Medulla oblongata (tissue), 1 donor: ENCODE measurements around the gene NKX2-3.

Source experiments
- DNase-seq: peaks from one replicate; pipeline ENCODE4 v3.0.0-alpha.2; 2015; ENCODE audit errors: extremely low spot score

NKX2-3 gene

GRCh38 chr10:99526861-99527504, 5.8 kb upstream of the NKX2-3 start:
- DNase-seq: no peak

DNA sequence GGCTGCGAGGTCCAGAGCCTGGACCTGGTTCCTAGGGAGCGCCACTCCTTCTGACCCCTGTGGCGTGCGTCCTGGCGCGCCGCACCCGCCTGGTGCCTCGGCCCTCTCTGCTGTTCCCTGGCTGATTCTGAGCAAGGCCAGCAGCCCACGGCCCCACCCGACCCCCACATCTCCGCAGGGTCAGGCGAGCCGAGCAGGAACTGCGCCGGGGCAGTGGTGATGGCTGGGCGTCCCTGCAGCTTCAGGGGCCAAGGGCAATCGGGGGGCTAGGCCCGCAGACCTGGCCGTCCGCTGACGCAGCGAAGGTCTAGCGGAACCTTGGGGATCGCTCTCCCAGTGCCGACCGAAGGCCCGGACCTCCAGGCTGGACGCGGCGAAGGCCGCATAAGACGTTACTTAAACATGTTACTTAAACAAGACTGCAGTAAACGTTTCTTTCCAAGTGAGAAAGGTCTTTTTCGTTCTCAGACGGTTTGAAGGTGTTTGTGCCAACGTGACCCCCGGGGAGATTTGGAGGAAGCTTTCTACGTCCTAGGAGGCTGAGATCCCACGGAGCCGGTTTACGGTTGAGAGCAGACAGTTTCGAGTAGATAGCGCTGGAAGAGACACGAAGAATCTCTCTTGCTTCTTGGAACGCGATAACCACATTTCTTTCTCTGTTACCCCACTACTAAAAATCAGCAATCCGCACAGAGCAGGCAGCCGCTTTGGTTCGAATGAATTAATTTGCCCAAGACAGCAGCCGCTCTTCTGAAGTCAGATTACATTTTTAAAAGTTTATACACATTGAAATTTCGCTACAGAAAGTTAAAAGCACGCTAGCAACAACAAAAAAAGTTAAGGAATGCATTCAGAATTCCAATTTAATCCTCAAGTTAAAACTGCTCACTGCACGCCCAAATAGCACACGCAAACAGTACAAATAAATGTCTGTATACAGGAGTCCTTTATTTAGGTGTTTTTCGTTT, 4.9 kb upstream of the NKX2-3 start:
- DNase-seq: no peak

- no peak for DNase-seq
Observed at GRCh38 chr10:99528494-99529441, 4.0 kb upstream of the NKX2-3 start.

DNA sequence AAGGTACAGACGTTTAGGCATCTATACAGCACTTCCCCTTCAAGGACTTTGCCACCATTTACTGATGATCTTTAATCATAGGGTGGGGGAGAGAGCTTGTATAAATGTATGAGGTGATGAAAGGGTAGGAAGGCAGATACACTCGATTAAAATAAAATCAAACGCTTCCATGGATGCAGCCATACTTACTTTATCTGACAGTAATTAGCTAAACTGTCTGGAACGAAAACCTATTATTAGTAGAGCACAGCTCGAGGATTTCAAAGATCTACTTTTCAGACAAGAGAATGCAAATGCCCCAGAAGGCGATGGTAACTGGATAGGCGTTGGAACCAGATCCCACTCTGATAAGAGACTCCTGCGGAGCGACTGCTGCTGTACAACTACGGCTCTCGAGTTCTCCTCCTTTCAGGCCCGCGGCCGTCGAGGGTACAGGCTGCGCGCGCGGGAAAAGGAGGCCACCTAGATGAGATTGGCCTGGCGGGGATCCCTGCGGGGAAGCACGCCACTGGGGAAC, 3.1 kb upstream of the NKX2-3 start:
- no peak for DNase-seq

DNA sequence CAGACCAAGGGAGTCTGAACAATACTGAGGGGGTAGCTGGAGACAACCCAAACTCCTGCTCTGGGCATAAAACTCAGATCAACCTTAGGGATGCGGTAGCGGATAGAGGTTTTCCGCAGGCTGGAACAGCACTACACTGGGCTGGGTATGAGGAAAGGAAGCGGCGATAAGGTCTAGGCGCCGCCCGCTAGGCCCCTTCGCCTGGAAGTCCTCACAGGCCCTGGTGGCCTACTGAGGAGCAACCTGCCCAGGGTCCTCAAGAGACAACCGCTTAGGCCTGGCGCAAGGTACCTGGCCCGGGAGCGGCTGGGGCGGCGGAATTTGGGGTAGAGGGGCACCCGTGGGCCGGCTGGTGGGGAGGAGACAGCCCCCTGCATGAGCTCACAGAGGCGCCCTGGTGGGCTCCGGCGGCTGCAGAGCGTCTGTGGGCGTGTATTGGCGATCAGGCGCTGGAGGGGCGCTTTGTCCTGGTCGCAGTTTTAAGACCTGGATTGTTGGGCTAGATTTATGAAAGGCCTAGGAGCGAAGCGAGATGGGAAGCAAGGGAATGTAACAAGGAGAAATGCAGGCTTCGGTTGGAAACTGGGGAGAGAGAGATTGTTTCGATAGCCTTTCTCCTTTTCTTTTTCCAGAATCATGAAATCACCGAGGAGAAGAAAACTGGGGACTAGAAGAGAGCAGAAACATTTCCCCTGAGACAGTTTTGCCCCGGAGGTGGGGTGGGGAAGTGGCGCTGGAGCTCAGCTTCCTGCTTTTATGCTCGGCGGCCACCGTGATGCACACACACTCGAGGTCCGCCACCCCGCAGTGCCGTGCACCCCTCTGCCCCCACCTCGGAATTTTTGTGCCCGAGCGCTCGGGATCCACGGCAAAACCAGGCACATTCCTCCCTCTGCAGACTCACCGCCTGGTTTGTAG, 2.4 kb upstream of the NKX2-3 start:
- DNase-seq: no peak

DNA sequence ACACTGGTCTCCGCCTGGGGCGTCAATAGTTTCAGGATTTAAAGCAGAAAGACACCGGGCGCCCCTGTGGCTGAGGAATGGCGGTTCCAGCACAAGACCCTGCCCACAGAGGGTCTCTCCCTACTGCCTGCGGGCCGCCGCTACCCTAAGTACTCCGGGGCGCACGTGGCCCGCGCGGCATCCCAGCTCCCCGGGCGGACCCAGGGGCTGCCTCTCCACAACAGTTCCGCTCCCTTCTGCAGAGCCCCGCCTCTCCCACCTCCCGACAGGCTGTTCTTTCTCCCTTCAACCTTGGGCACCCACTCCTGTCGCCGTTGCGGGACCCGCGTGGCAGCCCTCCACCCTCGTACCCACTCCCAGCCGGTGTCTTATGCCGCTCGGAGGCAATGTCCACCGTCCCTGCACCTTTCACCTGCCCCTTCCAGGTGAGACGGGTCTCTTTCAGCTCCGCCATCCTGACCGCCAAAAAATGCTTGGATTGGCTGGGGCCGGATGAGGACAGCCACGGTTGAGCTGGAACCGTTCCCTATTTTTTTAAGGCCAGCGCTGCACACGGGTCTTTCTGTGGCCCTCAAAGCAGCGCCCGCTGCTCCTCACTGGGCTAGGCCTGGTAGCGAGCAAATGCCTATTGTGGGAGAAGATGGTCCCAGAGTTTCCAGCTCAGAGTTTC, 1.6 kb upstream of the NKX2-3 start:
- DNase-seq: no peak

- no peak for DNase-seq
Observed at GRCh38 chr10:99531696-99532593, 797 bp upstream of the NKX2-3 start.

DNA sequence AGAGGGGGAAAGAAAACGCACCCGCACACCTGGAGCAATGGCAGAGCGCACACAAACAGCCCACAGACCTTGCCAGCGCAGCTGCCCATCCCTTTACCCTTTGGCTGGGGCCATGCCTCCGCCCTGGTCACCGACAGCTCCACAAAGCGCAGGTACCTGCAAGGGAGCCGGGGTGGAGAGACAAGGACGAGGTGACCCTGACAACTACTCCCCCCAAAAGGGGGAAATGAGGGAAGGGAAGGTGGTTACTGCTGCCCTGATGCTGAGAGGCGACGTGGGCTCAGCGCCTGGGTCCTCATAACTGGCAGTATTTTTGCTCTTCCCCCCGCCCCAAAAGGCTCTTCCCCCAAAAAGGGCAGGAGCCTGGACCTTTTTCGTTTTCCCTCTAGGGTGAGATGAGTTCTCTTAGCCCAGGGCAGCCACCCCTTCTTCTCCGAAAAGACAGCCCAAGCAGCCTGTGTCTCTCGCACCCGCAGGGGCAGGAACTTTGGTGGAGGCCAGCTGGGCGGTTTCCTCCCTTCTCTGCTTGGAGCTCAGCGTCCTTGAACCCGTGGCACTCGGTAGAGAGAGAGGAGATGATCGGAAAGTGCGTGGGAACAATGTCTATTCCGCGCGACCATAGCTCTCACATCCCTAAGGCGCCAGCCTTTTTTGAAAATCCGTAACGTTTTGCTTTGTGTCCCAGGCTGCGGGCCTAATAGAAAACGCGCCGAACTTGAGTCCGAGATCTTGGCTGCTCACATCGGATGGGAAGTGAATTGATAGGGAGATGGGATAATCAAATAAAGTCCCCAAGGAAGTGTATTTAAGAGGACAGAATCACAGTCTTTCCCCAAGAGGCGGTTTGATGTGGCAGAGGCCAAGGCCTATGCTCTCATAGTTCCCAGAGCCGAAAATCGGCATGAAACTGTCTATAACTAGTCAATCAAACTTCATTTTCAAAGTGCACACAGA, 1.0 kb downstream of the NKX2-3 start:
- no peak for DNase-seq

GRCh38 chr10:99534450-99534938, 1.8 kb downstream of the NKX2-3 start:
- no peak for DNase-seq

DNA sequence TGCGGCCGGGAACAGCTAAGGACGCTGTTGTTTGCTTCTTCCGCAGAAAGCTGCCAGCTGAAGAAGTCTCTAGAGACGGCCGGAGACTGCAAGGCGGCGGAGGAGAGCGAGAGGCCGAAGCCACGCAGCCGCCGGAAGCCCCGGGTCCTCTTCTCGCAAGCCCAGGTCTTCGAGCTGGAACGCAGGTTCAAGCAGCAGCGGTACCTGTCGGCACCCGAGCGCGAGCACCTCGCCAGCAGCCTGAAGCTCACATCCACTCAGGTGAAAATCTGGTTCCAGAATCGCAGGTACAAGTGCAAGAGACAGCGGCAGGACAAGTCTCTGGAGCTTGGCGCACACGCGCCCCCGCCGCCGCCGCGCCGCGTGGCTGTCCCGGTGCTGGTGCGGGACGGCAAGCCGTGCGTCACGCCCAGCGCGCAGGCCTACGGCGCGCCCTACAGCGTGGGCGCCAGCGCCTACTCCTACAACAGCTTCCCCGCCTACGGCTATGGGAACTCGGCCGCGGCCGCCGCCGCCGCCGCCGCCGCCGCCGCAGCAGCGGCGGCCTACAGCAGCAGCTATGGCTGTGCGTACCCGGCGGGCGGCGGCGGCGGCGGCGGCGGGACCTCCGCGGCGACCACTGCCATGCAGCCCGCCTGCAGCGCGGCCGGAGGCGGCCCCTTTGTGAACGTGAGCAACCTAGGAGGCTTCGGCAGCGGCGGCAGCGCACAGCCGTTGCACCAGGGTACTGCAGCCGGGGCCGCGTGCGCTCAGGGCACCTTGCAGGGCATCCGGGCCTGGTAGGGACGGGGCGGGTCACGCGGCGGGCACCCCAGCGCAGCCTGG, 2.4 kb downstream of the NKX2-3 start:
- no peak for DNase-seq

DNA sequence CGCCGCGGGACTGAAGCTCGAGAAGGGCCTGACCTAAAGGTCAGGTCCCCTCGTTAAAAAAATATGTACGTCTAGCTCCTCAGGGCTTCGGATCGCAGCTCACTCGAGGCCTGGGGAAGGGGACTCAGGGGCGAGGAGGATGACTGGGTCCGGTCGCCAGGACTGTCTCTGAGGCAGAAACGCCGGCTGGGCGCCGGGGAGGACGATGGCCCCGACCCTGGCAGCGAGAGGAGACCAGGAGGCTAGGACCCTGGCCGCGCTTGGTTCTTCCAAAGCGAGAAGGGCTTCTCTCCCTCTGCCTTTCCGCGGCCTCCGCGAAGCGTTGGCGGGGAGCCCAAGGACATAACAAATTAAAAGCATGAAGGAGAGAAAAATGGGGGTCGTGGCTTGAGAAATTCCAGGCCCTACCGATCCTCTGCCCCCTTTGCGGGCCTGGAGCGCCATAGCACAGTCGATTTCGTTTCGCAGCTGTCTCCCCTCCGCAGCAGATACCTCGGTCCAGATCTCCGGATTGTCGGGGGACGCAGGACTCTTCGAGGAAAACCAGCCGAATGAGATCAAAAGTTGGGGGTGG, 3.1 kb downstream of the NKX2-3 start:
- no peak for DNase-seq

DNA sequence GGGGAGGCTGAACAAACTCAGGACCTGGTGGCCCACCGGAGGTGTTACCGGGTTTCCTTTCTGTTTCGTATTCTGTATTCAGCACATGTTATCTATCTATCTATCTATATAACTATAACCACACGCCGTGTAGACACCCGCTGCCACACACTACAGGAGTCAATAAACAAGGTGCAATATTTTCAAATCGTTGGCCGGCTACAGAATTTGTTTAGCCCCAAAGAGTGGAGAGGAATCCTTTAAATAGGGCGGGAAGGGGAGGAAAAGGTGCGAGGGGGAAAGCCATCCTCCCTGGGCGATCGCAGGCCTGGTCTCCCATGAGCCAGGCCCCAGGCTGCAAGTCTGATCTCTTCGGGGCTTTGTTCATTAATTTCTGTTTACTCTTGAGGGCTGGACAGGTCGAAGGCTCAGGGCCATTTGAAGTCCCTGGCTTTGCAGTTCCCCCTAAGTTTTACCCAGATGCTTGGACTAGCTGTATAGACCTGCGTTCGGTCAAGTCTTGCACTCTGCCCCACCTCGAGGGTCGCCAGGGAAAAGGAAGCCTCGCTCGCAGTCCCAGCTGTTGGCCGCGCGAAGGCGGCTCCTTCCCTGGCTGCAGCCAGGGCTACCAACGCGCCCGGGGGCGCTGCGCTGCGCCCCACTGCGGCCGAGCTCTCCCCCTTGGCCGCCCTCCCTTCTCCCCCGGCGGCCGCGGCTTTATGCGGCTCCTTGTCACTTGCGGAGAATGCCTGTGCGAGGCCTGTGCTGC, 3.8 kb downstream of the NKX2-3 start:
- no peak for DNase-seq

DNA sequence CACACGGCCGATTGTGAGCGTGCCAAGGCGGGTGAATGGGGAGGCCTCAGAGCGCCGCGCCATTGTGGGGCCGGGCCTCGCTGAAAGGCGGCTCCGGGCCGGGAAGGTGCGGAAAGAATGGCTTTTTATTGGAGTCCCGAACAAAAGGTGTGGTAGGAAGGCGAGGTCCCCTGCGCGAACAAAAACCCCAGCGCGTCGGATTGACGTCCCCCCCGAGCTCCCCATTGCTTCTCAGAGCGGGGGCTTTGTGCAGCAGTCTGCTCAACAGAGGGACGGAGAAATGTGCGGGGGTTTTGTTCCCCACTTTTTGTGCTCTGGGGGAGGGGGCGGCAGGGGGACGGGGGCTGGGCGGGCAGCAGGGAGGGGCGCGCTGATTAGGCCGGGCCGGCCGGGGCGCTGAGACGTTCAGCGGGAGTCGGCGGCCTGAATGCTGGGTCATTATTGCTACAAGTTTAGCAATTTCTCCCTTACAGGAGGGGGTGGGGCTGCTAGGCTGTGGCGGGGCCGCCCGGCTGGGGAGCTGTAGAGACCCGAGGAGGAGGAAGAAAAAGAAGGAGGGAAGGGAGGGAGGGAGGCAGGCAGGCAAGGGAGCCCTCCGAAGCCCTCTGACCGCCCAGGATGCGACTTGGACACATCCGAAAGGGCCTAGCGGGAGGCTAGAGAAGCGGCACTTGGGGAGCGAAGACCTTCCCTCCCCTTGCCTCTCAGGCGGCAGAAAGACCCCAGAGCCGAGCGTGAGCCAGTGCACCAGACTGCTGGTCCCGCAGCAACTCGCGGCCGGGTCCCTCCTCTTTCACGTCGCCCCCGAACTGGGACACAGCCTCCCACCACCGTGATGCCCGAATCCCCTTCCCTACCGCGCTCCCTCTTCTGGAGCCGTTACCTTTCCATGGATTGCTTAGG, 4.6 kb downstream of the NKX2-3 start:
- DNase-seq: no peak
